Loucy (cell line): ENCODE data around the gene CEBPA.

Experiments used
- EZH2phosphoT487 ChIP-seq: fragments of 200-600 bp; IDR thresholded peaks from 2 replicates; pipeline ENCODE4 v1.6.1; 2018; ENCODE audit warnings: antibody characterized with exemption, mild to moderate bottlenecking, moderate library complexity, borderline replicate concordance
- TF ChIP-seq, protein P1 (sequence below): fragments of 200-600 bp; sonication (generic); conservative IDR thresholded peaks from 2 replicates; pipeline ENCODE4 v1.5.1; 2014; ENCODE audit warnings: mild to moderate bottlenecking, antibody characterized with exemption, low read length

DNA sequence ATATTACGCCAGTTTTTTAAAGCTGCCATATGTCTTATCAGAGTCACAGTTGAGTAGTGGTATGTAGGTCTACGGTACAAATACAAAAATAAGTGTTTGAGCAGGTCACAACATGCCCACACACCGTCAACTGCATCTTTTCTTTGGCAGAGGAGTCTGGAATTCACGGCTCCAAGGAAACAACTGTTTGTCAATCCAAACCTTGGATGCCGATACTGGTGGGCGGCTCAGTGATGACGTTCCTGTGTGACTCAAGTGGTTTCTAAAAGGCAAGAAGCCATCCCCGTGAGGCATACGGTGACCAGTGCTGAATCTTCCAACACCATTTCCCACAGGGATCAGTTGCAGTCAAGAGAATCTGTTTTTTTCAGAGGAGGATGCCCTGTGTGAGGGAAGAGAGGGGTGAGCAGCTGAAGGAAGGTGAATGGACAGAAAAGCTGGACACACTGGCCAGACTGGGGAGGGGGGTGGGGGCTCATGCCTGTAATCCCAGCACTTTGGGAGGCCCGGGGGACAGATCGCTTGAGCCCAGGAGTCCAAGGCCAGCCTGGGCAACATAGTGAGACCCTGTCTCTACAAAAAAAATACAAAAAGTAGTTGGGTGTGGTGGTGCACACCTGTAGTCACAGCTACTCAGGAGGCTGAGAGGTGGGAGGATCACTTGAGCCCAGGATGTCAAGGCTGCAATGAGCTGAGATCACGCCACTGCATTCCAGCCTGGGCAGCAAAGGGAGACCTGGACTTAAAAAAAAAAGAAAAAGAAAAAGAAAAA, 48.4 kb upstream of the CEBPA start:
- TF ChIP-seq, protein P1, sequence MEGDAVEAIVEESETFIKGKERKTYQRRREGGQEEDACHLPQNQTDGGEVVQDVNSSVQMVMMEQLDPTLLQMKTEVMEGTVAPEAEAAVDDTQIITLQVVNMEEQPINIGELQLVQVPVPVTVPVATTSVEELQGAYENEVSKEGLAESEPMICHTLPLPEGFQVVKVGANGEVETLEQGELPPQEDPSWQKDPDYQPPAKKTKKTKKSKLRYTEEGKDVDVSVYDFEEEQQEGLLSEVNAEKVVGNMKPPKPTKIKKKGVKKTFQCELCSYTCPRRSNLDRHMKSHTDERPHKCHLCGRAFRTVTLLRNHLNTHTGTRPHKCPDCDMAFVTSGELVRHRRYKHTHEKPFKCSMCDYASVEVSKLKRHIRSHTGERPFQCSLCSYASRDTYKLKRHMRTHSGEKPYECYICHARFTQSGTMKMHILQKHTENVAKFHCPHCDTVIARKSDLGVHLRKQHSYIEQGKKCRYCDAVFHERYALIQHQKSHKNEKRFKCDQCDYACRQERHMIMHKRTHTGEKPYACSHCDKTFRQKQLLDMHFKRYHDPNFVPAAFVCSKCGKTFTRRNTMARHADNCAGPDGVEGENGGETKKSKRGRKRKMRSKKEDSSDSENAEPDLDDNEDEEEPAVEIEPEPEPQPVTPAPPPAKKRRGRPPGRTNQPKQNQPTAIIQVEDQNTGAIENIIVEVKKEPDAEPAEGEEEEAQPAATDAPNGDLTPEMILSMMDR, result no peak
- no peak for TF ChIP-seq EZH2phosphoT487
